ENCODE measurements around the gene TMEM41A. TPM values are rescaled to one million over a fixed set of nuclear protein-coding genes. Genes with fewer than 3 reads are reported as not detected.

The TMEM41A gene
- 12.7 and 13.7 TPM in 2 replicates for total RNA-seq

DNA sequence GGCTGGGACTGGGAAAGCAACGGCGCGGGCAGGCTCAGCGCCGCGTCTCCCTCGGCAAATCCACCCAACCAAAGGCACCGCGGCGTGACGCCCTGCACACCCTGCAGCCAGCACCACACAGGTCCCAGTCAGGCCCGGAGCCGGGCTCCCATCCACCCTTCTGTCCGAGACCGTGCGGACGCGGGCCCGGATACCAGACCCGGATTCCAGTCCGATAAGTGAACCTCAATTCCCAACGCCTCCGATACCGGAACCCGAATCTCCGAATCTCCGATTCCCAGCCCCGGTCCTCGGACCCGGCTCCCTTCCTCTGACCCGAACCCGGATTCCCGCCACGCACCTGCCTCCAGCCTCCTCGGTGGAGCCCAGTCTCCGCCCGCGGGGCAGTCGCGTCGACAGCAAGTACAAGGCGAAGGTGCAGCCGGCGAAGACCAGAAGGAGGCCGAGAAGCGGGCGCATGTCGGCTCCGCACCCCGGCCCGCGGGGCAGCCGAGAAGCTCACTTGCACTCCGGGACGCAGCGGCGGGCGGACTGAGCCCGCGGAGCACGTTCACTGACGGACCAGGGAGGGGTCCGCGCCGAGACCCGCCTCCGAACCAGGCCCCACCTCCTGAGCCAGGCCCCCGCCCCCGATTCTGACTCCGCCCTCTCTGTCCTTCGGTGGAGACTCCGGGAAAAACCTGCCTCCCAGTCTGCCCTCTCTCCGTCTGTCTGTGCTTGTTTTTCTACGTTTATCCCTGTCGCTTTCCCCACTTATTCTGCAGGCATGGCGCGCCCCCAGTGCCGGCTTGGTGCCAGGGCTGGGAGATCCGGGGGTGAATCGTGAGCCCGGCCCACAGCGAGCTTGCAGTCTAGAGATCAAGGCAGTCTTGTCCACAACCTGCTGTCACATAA lies at the start of gene TMEM41A:
TMEM41A (minus strand) TSS at position 533 of the 894 bp plus-strand sequence; CDS start at position 459, 74 bp downstream.

Other genes starting within 250 kb of the TMEM41A start
- 1.5 and 1.6 TPM in 2 replicates for gene EHHADH, start 245.0 kb downstream of the TMEM41A start, total RNA-seq
- gene MAP3K13, start 135.9 kb downstream of the TMEM41A start, total RNA-seq: 13.4 and 15.4 TPM in 2 replicates
- gene LIPH, start 53.6 kb upstream of the TMEM41A start, total RNA-seq: not detected in 2 replicates
- 25.5 and 39.9 TPM in 2 replicates for gene SENP2, start 87.3 kb upstream of the TMEM41A start, total RNA-seq

Measured in vein endothelial cell (primary cell).